HG03571 (cell line): ENCODE measurements around the gene KCTD11.

ENCODE experiments used
- ATAC-seq: cut with Tn5 transposase; IDR thresholded peaks from one replicate; pipeline ENCODE4 v1.9.1; 2021; ENCODE audit not compliant: unreplicated experiment

Gene KCTD11

GRCh38 chr17:7374353-7374752 lies 22.4 kb downstream of the KCTD11 start:
- ATAC-seq = no peak

GRCh38 chr17:7379134-7379533 lies 27.2 kb downstream of the KCTD11 start:
- ATAC-seq = no peak

- ATAC-seq = no peak
Measured at GRCh38 chr17:7380321-7380720, 28.4 kb downstream of the KCTD11 start.

- ATAC-seq = no peak
Measured at GRCh38 chr17:7380855-7381683, 29.1 kb downstream of the KCTD11 start, which contains the start of gene TNK1. TSS of gene TNK1 (plus strand) at chr17:7381089. CDS start at chr17:7382927, 1,838 bp downstream.

GRCh38 chr17:7382901-7383300 lies 30.9 kb downstream of the KCTD11 start:
- no peak for ATAC-seq

GRCh38 chr17:7383371-7383741 lies 31.4 kb downstream of the KCTD11 start:
- no peak for ATAC-seq

- ATAC-seq = peak; percentile 71
Measured at GRCh38 chr17:7383742-7384488, 32.0 kb downstream of the KCTD11 start.

- no peak for ATAC-seq
Measured at GRCh38 chr17:7384489-7385081, 32.6 kb downstream of the KCTD11 start.

GRCh38 chr17:7388856-7389255 lies 36.9 kb downstream of the KCTD11 start:
- no peak for ATAC-seq

- no peak for ATAC-seq
Measured at GRCh38 chr17:7389924-7390910, 38.3 kb downstream of the KCTD11 start.

- no peak for ATAC-seq
Measured at GRCh38 chr17:7391307-7391706, 39.3 kb downstream of the KCTD11 start.

- ATAC-seq = no peak
Measured at GRCh38 chr17:7392696-7393612, 41.0 kb downstream of the KCTD11 start.

- peak; percentile 41 for ATAC-seq
Measured at GRCh38 chr17:7393613-7394451, 41.9 kb downstream of the KCTD11 start.

- ATAC-seq = peak; percentile 71
Measured at GRCh38 chr17:7394452-7395191, 42.7 kb downstream of the KCTD11 start, which contains the start of gene PLSCR3. TSS of gene PLSCR3 (minus strand) at chr17:7394525. CDS start at chr17:7394110, 415 bp downstream.

- ATAC-seq = no peak
Measured at GRCh38 chr17:7396147-7396546, 44.2 kb downstream of the KCTD11 start.

GRCh38 chr17:7398612-7399011 lies 46.6 kb downstream of the KCTD11 start:
- no peak for ATAC-seq

GRCh38 chr17:7403043-7403726 lies 51.2 kb downstream of the KCTD11 start:
- ATAC-seq = no peak

- ATAC-seq = no peak
Measured at GRCh38 chr17:7403727-7403976, 51.7 kb downstream of the KCTD11 start.
